HS-27A (cell line): ENCODE measurements around the gene USP36.
"Not testable (repeated sequence)": the region's sequence is repeated elsewhere in the genome, so short reads cannot be mapped to it uniquely, and the experiment has no call there.

Experiments
- DNase-seq: peaks from one replicate; pipeline ENCODE4 v3.0.0-alpha.2; 2012; ENCODE audit warnings: low read depth, missing footprints

The USP36 gene

GRCh38 chr17:78872486-78872885, 31.9 kb upstream of the USP36 start:
- no peak for DNase-seq

GRCh38 chr17:78870621-78871020, 30.0 kb upstream of the USP36 start:
- no peak for DNase-seq

DNA sequence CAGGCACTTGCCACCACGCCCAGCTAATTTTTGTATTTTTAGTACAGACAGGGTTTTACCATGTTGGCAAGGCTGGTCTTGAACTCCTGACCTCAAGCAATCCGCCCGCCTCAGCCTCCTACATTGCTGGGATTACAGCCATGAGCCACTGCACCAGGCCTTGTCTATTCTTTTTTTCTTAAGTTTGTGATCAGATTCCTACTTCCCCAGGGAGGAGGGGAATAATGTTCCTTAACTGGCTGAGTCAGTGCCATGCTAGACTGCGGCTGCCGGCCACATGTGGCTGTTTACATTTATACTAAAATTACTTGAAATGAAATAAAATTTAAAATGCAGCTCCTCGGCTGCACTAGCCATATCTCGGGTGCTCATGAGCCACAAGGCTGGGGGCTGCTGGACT, 27.8 kb upstream of the USP36 start:
- DNase-seq = no peak

DNA sequence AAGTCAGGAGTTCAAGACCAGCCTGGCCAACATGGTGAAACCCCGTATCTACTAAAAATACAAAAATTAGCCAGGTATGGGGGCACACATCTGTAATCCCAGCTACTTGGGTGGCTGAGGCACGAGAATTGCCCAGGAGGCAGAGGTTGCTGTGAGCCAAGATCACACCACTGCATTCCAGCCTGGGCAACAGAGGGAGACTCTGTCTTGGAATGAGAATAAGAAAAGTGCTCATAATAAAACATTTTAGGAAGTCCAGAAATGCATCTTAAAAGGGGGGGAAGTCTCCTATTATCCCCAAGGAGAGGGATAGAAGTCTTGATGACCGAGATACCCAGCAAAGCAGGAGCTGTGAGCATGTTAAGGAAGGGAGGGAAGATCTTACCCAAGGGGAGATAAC, 26.4 kb upstream of the USP36 start:
- not testable (repeated sequence) for DNase-seq

GRCh38 chr17:78865682-78866390, 25.2 kb upstream of the USP36 start:
- no peak for DNase-seq

DNA sequence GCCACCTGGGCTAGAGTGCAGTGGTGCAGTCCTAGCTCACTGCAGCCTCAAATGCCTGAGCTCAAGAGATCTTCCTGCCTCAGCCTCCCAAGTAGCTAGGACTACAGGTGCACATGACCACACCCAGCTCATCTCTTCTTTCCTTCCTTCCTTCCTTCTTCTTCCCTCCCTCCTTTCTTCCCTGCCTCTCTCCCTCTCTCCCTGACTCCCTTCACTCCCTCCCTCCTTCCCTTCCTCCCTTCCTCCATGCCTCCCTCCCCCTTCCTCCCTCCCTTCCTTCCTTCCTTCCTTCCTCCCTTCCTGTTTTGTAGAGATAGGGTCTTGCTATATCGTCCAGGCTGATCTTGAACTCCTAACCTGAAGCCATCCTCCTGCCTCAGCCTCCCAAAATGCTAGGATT, 23.5 kb upstream of the USP36 start:
- no peak for DNase-seq

GRCh38 chr17:78862073-78863023, 21.7 kb upstream of the USP36 start:
- peak; percentile 82 for DNase-seq

DNA sequence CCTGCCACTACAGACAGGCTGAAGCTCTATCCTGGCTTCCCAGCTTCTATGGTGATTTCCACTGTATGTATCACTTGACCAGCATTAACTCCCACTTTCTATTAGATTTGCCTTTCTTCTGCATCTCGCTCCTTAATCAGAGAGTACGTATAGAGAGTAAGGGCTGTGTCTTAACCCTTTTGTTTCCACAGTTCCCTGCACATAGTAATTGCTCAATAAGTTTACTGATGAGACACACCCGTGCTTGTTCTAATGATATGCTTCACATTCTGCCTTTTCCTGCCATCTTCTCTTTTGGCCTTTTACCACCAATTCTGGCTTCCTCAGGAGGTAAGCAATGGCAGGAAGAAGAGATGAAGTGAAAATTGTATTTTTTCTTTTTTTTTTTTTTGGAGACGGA, 20.6 kb upstream of the USP36 start:
- no peak for DNase-seq

DNA sequence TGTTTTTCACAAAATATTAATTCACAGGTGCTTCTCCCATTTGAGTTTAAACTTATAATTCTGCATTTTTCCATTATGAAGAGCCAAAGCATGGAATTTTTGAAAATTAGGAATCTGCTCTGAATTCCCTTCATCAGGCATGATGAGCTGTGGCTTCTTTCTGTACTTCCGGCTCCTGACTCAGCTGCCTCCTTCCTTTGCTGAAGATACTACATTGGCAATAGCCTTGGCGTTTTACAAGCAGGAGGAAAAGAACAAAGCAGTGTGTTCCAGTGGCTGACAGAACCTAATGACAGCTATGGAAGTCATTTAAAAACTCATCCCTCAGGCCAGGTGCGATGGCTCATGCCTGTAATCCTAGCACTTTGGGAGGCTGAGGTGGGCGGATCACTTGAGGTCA, 18.4 kb upstream of the USP36 start:
- no peak for DNase-seq

GRCh38 chr17:78857266-78857665, 16.7 kb upstream of the USP36 start:
- no peak for DNase-seq

DNA sequence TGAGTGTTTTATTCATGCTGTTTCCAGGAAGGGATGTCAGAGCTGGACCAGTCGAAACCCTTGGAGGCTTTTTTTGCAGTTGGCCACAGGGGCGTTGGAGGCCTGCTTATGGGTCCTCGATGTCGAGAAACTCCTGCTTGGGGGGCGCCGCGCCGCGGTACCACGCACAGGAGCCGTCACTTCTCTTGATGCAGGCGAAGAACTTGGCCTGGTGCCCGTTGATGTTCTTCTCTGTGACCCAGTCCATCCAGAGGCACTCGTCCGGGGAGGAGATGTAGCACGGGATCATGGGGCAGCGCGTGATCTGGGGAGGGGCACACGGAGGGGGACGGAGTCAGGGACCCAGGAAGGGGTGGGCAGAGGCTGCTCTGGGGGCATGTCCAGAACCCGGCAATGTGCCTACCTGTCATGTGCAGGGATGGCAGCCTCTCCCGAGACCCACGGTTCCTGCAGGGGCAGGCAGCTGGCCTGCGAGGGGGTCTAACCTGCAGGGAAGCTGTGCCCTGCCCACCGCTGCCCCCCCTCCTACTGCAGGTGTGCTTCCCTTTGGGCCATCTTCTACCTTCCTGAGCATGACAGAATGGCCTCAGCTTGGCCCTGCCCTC, 15.0 kb upstream of the USP36 start:
- no peak for DNase-seq

DNA sequence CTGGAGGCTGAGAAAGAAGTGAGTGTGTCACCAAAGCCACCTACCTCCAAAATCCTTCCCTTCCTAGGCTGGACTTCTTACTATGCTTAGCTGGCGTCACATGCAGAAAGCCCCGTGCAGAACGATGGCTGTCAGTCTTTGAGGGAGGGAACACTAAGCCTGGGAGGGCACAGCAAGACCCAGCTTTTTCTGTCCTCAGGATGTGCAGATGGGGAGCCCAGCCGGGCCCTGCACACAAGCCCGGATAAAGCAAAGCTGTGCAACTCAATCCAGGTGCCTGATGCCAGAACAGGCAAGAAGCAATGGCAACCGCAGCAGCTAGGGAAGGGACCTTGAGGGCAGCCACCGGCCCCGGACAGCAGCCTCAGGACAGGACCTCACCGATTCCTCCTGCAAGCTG, 13.9 kb upstream of the USP36 start:
- no peak for DNase-seq

DNA sequence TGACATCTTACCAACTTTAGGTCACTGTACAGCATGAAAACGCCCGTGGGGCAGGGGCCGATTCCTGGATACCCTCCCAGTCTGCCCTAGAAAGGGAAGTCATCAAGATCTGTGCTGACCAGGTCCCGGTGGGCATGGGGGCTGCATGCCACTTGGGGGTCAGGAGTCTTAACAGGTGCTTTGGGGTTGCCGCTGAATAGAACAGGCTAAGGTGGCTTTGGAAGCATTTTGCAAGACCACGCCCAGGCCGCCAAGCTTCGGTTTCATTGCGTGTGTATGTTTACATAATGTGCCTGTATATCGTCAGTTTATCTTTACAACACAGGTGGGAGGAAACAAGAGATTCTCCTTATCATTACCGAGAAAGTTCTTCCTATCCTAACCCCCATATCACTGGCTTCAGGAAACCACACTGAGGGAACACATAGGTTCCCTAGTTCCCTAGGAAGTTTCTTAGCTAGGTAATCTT, 13.3 kb upstream of the USP36 start:
- no peak for DNase-seq

DNA sequence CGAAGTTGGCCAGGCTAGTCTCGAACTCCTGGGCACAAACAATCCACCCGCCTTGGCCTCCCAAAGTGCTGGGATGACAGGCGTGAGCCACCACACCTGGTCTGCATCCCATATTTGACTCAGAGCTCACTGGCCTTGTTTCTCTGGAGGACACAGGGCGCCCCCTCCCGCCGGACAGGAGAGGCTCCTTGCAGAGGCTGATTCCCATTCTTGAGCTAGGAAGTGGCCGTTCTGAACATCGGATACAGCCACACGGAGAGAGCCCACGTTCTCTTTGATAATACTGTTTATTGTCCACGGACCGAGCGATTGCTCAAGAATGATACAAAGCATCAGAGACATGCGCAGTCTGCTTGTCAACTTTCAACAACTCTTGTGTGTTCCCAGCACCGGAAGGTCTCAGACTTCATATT, 12.1 kb upstream of the USP36 start:
- DNase-seq = no peak

DNA sequence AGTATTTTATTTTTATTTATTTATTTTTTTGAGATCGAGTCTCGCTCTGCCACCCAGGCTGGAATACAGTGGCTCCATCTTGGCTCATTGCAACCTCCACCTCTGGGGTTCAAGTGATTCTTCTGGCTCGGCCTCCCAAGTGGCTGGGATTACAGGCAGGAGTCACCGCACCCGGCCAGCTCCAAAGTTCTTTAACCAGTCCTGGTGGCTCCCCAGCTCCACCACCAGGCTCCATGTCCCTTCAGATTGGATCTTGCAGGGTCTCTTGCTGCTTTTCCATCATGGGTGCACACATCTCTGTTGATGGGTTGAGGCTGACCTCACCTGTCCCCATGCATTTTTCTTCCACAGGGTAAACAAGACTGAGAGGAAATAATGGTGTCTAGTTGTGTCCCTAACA, 8.4 kb upstream of the USP36 start:
- no peak for DNase-seq

- no peak for DNase-seq
Measured at GRCh38 chr17:78847052-78847451, 6.4 kb upstream of the USP36 start.

DNA sequence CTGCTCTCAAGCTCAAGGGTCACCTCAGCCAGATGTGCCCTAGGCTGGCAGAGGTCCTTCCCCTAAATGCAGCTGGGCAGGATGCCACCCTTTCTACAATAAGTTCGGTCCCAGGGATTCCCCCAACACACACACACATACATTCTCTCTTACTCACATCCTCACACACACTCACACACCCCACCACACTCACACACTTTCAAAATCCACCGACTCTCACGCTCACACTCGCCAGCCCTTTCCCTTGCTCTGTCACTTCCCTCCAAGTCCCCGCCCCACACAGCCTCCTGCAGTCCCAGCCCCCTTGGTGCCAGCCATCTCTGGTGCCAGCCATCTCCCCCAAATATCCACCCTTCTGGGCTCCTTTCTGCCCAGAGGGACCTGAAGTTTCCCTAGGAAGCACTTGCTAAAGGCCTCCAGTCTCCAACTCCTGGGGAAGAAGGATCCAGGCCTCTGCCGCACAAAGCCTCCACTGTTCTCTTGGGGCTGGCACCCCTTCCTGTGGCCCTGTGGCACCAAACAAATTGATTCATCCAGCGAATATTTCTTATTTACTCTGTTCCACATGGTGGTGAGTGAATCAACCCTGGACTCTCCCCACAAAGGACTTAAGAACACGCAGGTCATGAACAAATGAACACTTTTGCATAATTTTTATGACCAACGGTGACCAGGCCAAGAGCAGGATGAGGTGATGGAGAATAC, 3.8 kb upstream of the USP36 start:
- DNase-seq = no peak

- DNase-seq = no peak
Measured at GRCh38 chr17:78842881-78843565, 2.4 kb upstream of the USP36 start.

DNA sequence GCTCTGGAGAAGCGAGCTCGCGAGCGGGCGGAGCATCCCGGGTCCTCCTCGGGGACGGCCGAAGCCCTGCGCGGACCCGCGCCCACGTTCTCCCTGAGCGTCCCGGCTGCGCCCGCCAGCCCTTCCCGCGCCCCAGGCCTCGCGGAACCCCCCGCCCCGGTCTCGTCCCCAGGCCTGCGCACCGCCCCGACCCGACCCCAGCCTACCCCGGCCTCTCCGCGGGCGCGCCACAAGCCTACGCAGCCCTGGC, 159 bp downstream of the USP36 start:
- DNase-seq = no peak

DNA sequence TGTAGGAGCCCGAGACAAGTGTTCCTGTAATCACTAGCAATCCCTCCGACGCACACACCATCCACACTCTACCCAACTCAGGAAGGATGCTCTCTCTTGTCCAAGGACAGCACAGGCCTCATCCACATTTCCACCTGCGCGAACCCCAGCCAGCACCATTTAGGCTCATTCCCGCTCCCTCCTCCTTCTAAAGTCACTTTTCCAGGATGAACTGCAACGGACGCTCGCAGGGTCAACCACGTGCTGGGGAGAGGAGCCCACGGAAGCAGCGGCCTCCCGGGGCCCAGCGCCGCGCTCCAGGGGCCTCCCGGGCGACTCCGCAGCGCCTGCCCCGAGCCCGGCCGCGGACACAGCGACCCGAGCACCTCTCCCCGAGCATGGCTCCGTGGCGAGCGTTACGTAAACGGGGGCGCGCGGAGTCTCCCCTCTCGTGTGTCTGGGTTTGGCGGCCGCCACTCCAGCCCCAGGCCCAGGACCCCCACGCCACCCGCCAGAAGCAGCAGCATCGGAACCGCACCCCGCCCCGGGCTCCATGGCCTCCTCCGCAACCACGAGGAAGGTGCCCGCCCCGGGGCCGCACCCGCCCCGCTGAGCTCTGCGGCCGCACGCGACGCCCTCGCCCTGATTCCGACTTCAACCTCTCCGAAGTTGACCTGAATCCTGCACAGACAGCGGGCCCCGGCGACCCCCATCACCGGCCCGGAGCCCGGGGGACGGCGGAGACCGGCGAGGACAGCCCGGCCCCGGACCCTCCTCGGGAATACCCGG, 668 bp downstream of the USP36 start:
- no peak for DNase-seq

DNA sequence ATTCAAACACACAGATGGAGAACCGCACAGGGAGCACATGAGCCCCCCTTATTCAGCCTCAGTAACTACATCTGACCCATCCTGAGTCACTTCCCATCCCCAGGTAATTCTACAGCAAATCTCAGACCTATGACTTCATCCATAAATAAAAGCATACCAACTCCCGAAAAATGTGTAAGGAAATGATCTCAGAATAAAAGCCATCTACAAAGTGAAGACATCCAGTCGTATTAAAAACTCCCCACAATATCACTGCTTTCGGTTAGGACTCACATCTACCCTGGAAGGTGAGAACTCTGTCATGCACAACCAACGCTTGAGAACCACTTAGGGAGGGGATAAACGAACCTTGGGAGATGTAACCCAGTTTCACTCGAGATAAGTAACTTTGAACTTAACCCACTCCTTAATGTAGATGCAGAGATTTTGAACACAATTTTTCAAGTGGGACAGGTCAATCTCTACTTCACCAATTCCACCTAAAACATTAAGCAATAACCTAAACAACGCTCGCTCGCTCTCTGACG, 1.3 kb downstream of the USP36 start:
- DNase-seq = no peak
